IMR-90 (cell line): ENCODE data around the gene APP. TPM values are rescaled to one million over a fixed set of nuclear protein-coding genes. Genes with fewer than 3 reads are reported as not detected.

Source experiments
- ATAC-seq: fragments of 200-7000 bp; cut with Tn5 transposase; 2 replicates; pipeline ENCODE4 v1.9.1; 2020; ENCODE audit warnings: low read depth, mild to moderate bottlenecking, moderate library complexity
- BruUV-seq: library from RNA; stranded (reverse); fragments of 400-500 nt; replicated peaks from 2 replicates; lab custom pipeline; 2021; lab: Mats Ljungman, UMichigan
- CTCF ChIA-PET: fragments of 300-600 bp; formaldehyde crosslinking; extraction: SDS; loops from one replicate; lab custom pipeline; 2021; ENCODE audit warnings: antibody characterized with exemption; lab: Yijun Ruan, JAX
- POLR2A ChIA-PET: fragments of 300-600 bp; sonication (Branson Sonifier 250); formaldehyde crosslinking; loops from one replicate; lab custom pipeline; 2022; ENCODE audit warnings: antibody characterized with exemption; ENCODE audit not compliant: unreplicated experiment; lab: Charles Lee
- DNase-seq: peaks from one replicate; pipeline ENCODE4 v3.0.0; 2013
- H2AFZ ChIP-seq: replicated peaks from 2 replicates; pipeline ENCODE3; 2013; ENCODE audit warnings: low read length, mild to moderate bottlenecking; ENCODE audit not compliant: poor library complexity
- H2AK5ac ChIP-seq: 2 replicates; pipeline ENCODE4 v1.6.1; 2013; ENCODE audit warnings: low read depth, low read length, inconsistent platforms
- H2AK9ac ChIP-seq: replicated peaks from 2 replicates; pipeline ENCODE3; 2013; ENCODE audit warnings: mild to moderate bottlenecking, low read depth, low read length, moderate library complexity; ENCODE audit not compliant: poor library complexity
- H2BK120ac ChIP-seq: 2 replicates; pipeline ENCODE4 v1.6.1; 2013; ENCODE audit warnings: low read depth, low read length, inconsistent platforms
- H2BK15ac ChIP-seq: 3 replicates; pipeline ENCODE4 v1.6.1; 2013; ENCODE audit warnings: low read depth, low read length, inconsistent platforms
- H2BK20ac ChIP-seq: 2 replicates; pipeline ENCODE4 v1.6.1; 2013; ENCODE audit warnings: low read depth, mild to moderate bottlenecking, inconsistent platforms, low read length, moderate library complexity
- H2BK5ac ChIP-seq: 2 replicates; pipeline ENCODE4 v1.6.1; 2013; ENCODE audit warnings: mild to moderate bottlenecking, low read depth, low read length, inconsistent platforms; ENCODE audit not compliant: poor library complexity, severe bottlenecking
- H3K14ac ChIP-seq: replicated peaks from 2 replicates; pipeline ENCODE4 v1.6.1; 2013; ENCODE audit warnings: low read depth, low read length, inconsistent platforms
- H3K18ac ChIP-seq: 2 replicates; pipeline ENCODE4 v1.6.1; 2013; ENCODE audit warnings: low read depth, low read length, control low read depth
- H3K23ac ChIP-seq: 2 replicates; pipeline ENCODE4 v1.6.1; 2013; ENCODE audit warnings: low read depth, low read length, inconsistent platforms
- H3K27ac ChIP-seq: 2 replicates; pipeline ENCODE4 v1.5.1; 2013; ENCODE audit warnings: mild to moderate bottlenecking, control low read depth, low read length; ENCODE audit not compliant: insufficient read depth
- H3K27me3 ChIP-seq: 2 replicates; pipeline ENCODE4 v1.6.1; 2013; ENCODE audit warnings: low read length; ENCODE audit not compliant: control insufficient read depth, insufficient read depth
- H3K36me3 ChIP-seq: 2 replicates; pipeline ENCODE4 v1.6.1; 2013; ENCODE audit warnings: low read length, mixed read lengths; ENCODE audit not compliant: control insufficient read depth, insufficient read depth
- H3K4ac ChIP-seq: 2 replicates; pipeline ENCODE4 v1.6.1; 2013; ENCODE audit warnings: low read depth, low read length, inconsistent platforms
- H3K4me1 ChIP-seq: 2 replicates; pipeline ENCODE4 v1.6.1; 2013; ENCODE audit warnings: low read length, mixed read lengths; ENCODE audit not compliant: control insufficient read depth, insufficient read depth
- H3K4me2 ChIP-seq: 2 replicates; pipeline ENCODE4 v1.6.1; 2013; ENCODE audit warnings: low read depth, mild to moderate bottlenecking, control low read depth, low read length, moderate library complexity
- H3K4me3 ChIP-seq: 2 replicates; pipeline ENCODE4 v1.5.1; 2013; ENCODE audit warnings: low read depth, mild to moderate bottlenecking, control low read depth, low read length, moderate library complexity; ENCODE audit not compliant: insufficient read depth
- H3K56ac ChIP-seq: 2 replicates; pipeline ENCODE4 v1.6.1; 2013; ENCODE audit warnings: low read length, inconsistent platforms; ENCODE audit not compliant: insufficient read depth; ENCODE audit errors: extremely low read depth
- H3K79me1 ChIP-seq, 2 experiments: 2 replicates each; pipeline ENCODE4 v1.6.1; 2013; ENCODE audit warnings: low read length in 2 of 2, inconsistent platforms in 1 of 2, low read depth in 1 of 2
- H3K9ac ChIP-seq: 2 replicates; pipeline ENCODE4 v1.6.1; 2013; ENCODE audit warnings: low read depth, low read length, control low read depth
- H3K9me1 ChIP-seq: 2 replicates; pipeline ENCODE4 v1.6.1; 2013; ENCODE audit warnings: low read length, inconsistent platforms; ENCODE audit not compliant: insufficient read depth
- H3K9me3 ChIP-seq: 2 replicates; pipeline ENCODE4 v1.6.1; 2013; ENCODE audit warnings: low read length; ENCODE audit not compliant: control insufficient read depth, insufficient read depth
- H4K20me1 ChIP-seq: 2 replicates; pipeline ENCODE4 v1.6.1; 2013; ENCODE audit warnings: low read length, inconsistent platforms; ENCODE audit not compliant: insufficient read depth
- H4K5ac ChIP-seq: 2 replicates; pipeline ENCODE4 v1.6.1; 2013; ENCODE audit warnings: mild to moderate bottlenecking, low read depth, low read length, control low read depth
- H4K8ac ChIP-seq, 2 experiments: 2 replicates each; pipeline ENCODE4 v1.6.1; 2013; ENCODE audit warnings: low read depth in 2 of 2, low read length in 2 of 2, control low read depth in 1 of 2, inconsistent platforms in 1 of 2
- H4K91ac ChIP-seq: 2 replicates; pipeline ENCODE4 v1.6.1; 2013; ENCODE audit warnings: low read depth, low read length, inconsistent platforms; ENCODE audit not compliant: insufficient read depth
- CEBPB ChIP-seq: IDR thresholded peaks from 2 replicates; pipeline ENCODE4 v1.6.1; 2012; ENCODE audit warnings: low read depth, low read length, improper control_type of control experiment
- CHD1 ChIP-seq: IDR thresholded peaks from 2 replicates; pipeline ENCODE4 v1.6.1; 2012; ENCODE audit warnings: low read depth, low read length, improper control_type of control experiment
- SMC3 ChIP-seq: fragments of 150-350 bp; IDR thresholded peaks from 2 replicates; pipeline ENCODE4 v1.6.1; 2016; ENCODE audit warnings: low read depth, mild to moderate bottlenecking, antibody characterized with exemption, low read length, moderate library complexity
- WGBS, 2 experiments: methylation state at CpG; one replicate each; pipeline versions ENCODE4 v1.1.5 to v1.1.7; 2013; ENCODE audit warnings: missing lambda C conversion rate in 2 of 2; ENCODE audit not compliant: insufficient read length in 1 of 2; ENCODE audit errors: extremely low coverage in 2 of 2; 5-methylcytosine and 5-hydroxymethylcytosine counted together
- dilution Hi-C: fragments of 300-500 bp; cut with HindIII; formaldehyde crosslinking; loops from one replicate; pipeline ENCODE4 v1.14.3; 2018; ENCODE audit warnings: low sequenced_read_pairs; ENCODE audit not compliant: unreplicated experiment
- in situ Hi-C: fragments of 300-500 bp; cut with MboI; formaldehyde crosslinking; loops from 3 replicates; pipeline ENCODE4 v1.14.3; 2019; ENCODE audit warnings: low sequenced_read_pairs, inconsistent platforms, mixed read lengths
- intact Hi-C: fragments of 100-400 bp; cut with micrococcal nuclease; formaldehyde crosslinking; loops from 2 replicates; pipeline ENCODE4 v1.10.0; 2022
- polyA plus RNA-seq, 3 experiments: library from polyadenylated mRNA; depleted of rRNA; stranded (reverse); fragments of >200 nt; gene quantifications; 2 replicates each; pipeline ENCODE4 v1.2.3, GENCODE V29; 2012; ENCODE audit warnings: low replicate concordance in 1 of 3
- total RNA-seq: library from RNA; depleted of rRNA; stranded (reverse); fragments of >200 nt; gene quantifications from 2 replicates; pipeline ENCODE4 v1.2.3, GENCODE V29; 2012
- TF ChIP-seq, protein P1 (sequence below): conservative IDR thresholded peaks from 2 replicates; pipeline ENCODE4 v1.5.1; 2012; ENCODE audit warnings: mild to moderate bottlenecking, low read depth, low read length, improper control_type of control experiment

Gene APP
- total and polyA plus RNA-seq, 2 of the 4 experiments (the other 2 are of a cell fraction), result 191 to 530 TPM

GRCh38 chr21:25942135-25942534 is 228.4 kb downstream of the APP start:
- Histone ChIP-seq H3K27me3 (no peaks in the 10 kb centered on the region), H3K18ac (no peak overlapping the region), H2BK20ac (no peak overlapping the region), H3K79me1 (peaks cover 4 to 20% of the 10 kb centered on the region in 2 experiments), H3K9ac (no peak overlapping the region), H2BK15ac (no peak overlapping the region), H3K4me3 (no peak overlapping the region), H2BK120ac (no peak overlapping the region), H2AK9ac (no peak overlapping the region), H3K4me1 (peaks cover 2% of the 10 kb centered on the region; the same call in 1 of the 2 replicates), H3K23ac (no peak overlapping the region), H2AK5ac (no peak overlapping the region), H3K36me3 (peaks cover 8% of the 10 kb centered on the region), H2AFZ (no peak overlapping the region), H3K9me3 (peaks cover 5% of the 10 kb centered on the region), H3K9me1 (peaks cover 3% of the 10 kb centered on the region), H3K27ac (no peak overlapping the region), H4K8ac (no peak overlapping the region), H3K56ac (no peak overlapping the region), H3K4me2 (no peak overlapping the region), H3K14ac (no peak overlapping the region), H3K4ac (no peak overlapping the region), H2BK5ac (no peak overlapping the region), H4K91ac (no peak overlapping the region), H4K5ac (no peak overlapping the region), H4K20me1 (no peaks in the 10 kb centered on the region)
- CTCF ChIA-PET, result interaction anchor here (0.6 kb wide), 1 partner anchor 282 kb away, joined by 4 read pairs; no protein-coding TSS in a partner anchor
- ATAC-seq (no peak), DNase-seq (no peak)
- in situ Hi-C loops, result no loop called here
- intact Hi-C loops, result no loop called here
- no peak for TF ChIP-seq CHD1
- TF ChIP-seq, protein P1, sequence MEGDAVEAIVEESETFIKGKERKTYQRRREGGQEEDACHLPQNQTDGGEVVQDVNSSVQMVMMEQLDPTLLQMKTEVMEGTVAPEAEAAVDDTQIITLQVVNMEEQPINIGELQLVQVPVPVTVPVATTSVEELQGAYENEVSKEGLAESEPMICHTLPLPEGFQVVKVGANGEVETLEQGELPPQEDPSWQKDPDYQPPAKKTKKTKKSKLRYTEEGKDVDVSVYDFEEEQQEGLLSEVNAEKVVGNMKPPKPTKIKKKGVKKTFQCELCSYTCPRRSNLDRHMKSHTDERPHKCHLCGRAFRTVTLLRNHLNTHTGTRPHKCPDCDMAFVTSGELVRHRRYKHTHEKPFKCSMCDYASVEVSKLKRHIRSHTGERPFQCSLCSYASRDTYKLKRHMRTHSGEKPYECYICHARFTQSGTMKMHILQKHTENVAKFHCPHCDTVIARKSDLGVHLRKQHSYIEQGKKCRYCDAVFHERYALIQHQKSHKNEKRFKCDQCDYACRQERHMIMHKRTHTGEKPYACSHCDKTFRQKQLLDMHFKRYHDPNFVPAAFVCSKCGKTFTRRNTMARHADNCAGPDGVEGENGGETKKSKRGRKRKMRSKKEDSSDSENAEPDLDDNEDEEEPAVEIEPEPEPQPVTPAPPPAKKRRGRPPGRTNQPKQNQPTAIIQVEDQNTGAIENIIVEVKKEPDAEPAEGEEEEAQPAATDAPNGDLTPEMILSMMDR, result no peak
- TF ChIP-seq CEBPB, result no peak
- no peak for TF ChIP-seq SMC3
- POLR2A ChIA-PET, result no interaction called here
- 95% methylated on average over 3 of the region's 9 CpGs; no CpG with 5 or more reads in 1 of the 2 experiments for WGBS, 2 experiments
- no TSS peak for BruUV-seq
- dilution Hi-C loops, result no loop called here
